GM18951 (cell line): ENCODE measurements around the gene C6orf47.

Experiments used
- POLR2A ChIP-seq: IDR thresholded peaks from 4 replicates; pipeline ENCODE4 v1.6.1; 2011; ENCODE audit warnings: mild to moderate bottlenecking; ENCODE audit not compliant: insufficient read length, insufficient read depth; ENCODE audit errors: extremely low read depth
- in situ Hi-C: fragments of 300-500 bp; cut with MboI; formaldehyde crosslinking; loops from one replicate; pipeline ENCODE4 v1.12.0; 2022; ENCODE audit warnings: low sequenced_read_pairs, mixed read lengths, inconsistent platforms; ENCODE audit not compliant: unreplicated experiment

The C6orf47 gene

DNA sequence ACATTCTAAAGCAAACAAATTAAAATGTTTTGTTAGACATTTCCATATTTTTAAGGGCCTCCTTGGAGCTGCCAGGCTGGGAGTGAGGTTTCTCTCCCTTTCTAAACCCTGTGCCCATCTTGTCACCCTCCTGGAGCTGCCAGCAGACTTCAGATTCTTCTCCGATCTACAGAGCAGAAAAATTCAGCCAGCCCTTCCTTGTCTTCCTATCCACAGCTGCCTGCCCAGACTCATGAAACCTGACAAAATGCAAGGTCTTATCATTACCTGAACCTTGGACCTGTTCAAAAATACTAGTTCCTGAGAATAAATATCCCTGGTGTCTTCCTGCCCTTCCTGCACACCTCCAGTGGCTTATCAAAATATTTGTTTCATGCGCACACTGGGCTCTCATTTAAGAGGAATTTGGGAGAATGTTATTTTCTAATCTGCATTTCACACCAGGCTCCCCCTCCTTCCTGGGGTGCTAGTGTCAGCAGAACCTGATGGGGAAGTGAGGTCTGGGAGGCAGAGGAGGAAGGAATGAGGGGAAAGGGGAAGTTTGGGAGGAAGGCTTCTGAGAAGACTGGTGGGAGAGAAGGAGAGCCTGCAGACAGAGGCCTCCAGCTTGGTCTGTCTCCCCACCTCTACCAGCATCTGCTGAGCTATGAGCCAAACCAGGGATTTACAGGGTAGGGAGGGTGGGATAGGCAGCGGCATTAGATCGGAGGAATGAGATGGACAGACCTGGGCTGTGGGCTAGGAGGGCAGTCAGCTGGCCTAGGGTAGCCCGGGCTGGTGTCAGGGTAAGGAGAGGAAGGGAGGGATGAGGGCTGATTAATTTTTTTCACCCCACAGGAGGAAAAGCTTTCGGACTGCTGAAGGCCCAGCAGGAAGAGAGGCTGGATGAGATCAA lies 45.6 kb downstream of the C6orf47 start, which contains the start of gene AIF1:
TSS of gene AIF1 (plus strand) at position 551 of the 895 bp plus-strand sequence. CDS start at position 647, 96 bp downstream.
- TF ChIP-seq POLR2A: no peak
- in situ Hi-C loops: no loop called here

- in situ Hi-C loops: no loop called here
- peak; percentile 20 for TF ChIP-seq POLR2A
Observed at GRCh38 chr6:31614075-31614619, 46.4 kb downstream of the C6orf47 start.

DNA sequence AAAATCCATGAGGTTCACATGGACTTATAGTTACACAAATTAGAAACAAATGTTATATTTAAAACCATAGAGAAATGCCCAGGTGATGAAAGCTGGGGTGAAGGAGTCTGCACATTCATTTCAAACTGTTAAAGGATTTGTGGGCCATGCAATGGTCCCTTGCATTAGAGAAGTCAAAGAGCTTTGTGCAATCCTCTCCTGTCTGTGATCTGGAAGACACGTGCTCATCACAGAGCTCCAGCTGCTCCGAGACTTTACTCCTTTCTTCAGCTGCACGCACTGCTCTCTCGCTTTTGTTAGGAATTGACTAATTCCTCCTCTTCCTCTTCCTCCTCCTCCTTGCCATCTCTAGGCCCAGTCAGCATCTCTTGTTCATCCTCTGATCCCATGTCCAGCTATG lies 49.6 kb downstream of the C6orf47 start:
- no peak for TF ChIP-seq POLR2A
- in situ Hi-C loops: no loop called here

- in situ Hi-C loops: no loop called here
- no peak for TF ChIP-seq POLR2A
Observed at GRCh38 chr6:31609519-31610406, 50.8 kb downstream of the C6orf47 start.
